Upper lobe of right lung (tissue), 1 donor: ENCODE measurements around the gene ADGRG6. TPM values are rescaled to one million over a fixed set of nuclear protein-coding genes. Genes with fewer than 3 reads are reported as not detected.

Experiments used
- ATAC-seq: fragments of 200-7000 bp; cut with Tn5 transposase; one replicate; pipeline ENCODE4 v1.9.1; 2020; ENCODE audit warnings: mild to moderate bottlenecking, moderate library complexity
- DNase-seq: peaks from one replicate; pipeline ENCODE4 v3.0.0-alpha.2; 2020
- H3K27ac ChIP-seq: fragments of 200-600 bp; one replicate; pipeline ENCODE4 v1.8.0; 2022
- H3K27me3 ChIP-seq: fragments of 200-600 bp; one replicate; pipeline ENCODE4 v1.8.0; 2022; ENCODE audit warnings: mild to moderate bottlenecking
- H3K36me3 ChIP-seq: fragments of 200-600 bp; one replicate; pipeline ENCODE4 v1.8.0; 2022
- H3K4me1 ChIP-seq: fragments of 200-600 bp; one replicate; pipeline ENCODE4 v1.8.0; 2022
- H3K4me3 ChIP-seq: fragments of 200-600 bp; one replicate; pipeline ENCODE4 v1.8.0; 2022; ENCODE audit warnings: mild to moderate bottlenecking
- H3K9me3 ChIP-seq: fragments of 200-600 bp; one replicate; pipeline ENCODE4 v1.8.0; 2022
- CTCF ChIP-seq: fragments of 200-600 bp; IDR thresholded peaks from one replicate; pipeline ENCODE4 v1.8.0; 2022; ENCODE audit warnings: antibody characterized with exemption
- intact Hi-C: fragments of 100-400 bp; cut with DNase I; formaldehyde crosslinking; loops from one replicate; pipeline ENCODE4 v1.11.0; 2022
- total RNA-seq: library from RNA; stranded (reverse); fragmentation: NEBNext Ultra II Directional; extraction: Animal tissue kit (Norgen Biotek cat#: 25700); gene quantifications from one replicate; pipeline ENCODE4 v1.2.1, GENCODE V29; 2021
- donor health status: DM: no; HTN: yes; CAD: no; lungs with severe emphysema.

ADGRG6 gene
- total RNA-seq, 1 donor from 2014 or later: 47.6 TPM

- Histone ChIP-seq H3K27me3 (no peaks in the 10 kb centered on the region), H3K27ac (no peak overlapping the region), H3K9me3 (no peaks in the 10 kb centered on the region), H3K4me1 (no peaks in the 10 kb centered on the region), H3K36me3 (no peaks in the 10 kb centered on the region), H3K4me3 (no peak overlapping the region)
- no peak for DNase-seq
- TF ChIP-seq CTCF: no peak
- ATAC-seq: no peak
- intact Hi-C loops: no loop called here
Observed at GRCh38 chr6:142292166-142292924, 9.5 kb upstream of the ADGRG6 start.

GRCh38 chr6:142293121-142293520 lies 8.7 kb upstream of the ADGRG6 start:
- intact Hi-C loops: no loop called here
- Histone ChIP-seq H3K27me3 (no peaks in the 10 kb centered on the region), H3K4me3 (no peak overlapping the region), H3K4me1 (no peaks in the 10 kb centered on the region), H3K9me3 (no peaks in the 10 kb centered on the region), H3K27ac (no peak overlapping the region), H3K36me3 (no peaks in the 10 kb centered on the region)
- DNase-seq (no peak), ATAC-seq (no peak)
- no peak for TF ChIP-seq CTCF

GRCh38 chr6:142294679-142295078 lies 7.1 kb upstream of the ADGRG6 start:
- DNase-seq (no peak), ATAC-seq (peak; percentile 85)
- TF ChIP-seq CTCF: no peak
- H3K27ac ChIP-seq: no peak overlapping the region
- no peaks in the 10 kb centered on the region for H3K4me1 ChIP-seq
- H3K36me3 ChIP-seq: no peaks in the 10 kb centered on the region
- H3K27me3 ChIP-seq: no peaks in the 10 kb centered on the region
- no peaks in the 10 kb centered on the region for H3K9me3 ChIP-seq
- intact Hi-C loops: no loop called here
- H3K4me3 ChIP-seq: no peak overlapping the region

- Histone ChIP-seq H3K27ac (no peak overlapping the region), H3K27me3 (no peaks in the 10 kb centered on the region), H3K4me3 (no peak overlapping the region), H3K36me3 (no peaks in the 10 kb centered on the region), H3K4me1 (no peaks in the 10 kb centered on the region), H3K9me3 (no peaks in the 10 kb centered on the region)
- intact Hi-C loops: no loop called here
- DNase-seq (no peak), ATAC-seq (no peak)
- no peak for TF ChIP-seq CTCF
Observed at GRCh38 chr6:142296975-142297604, 4.7 kb upstream of the ADGRG6 start.

- ATAC-seq: no peak
- H3K27ac ChIP-seq: no peak overlapping the region
- intact Hi-C loops: no loop called here
- H3K4me3 ChIP-seq: no peak overlapping the region
- TF ChIP-seq CTCF: no peak
- no peaks in the 10 kb centered on the region for H3K36me3 ChIP-seq
- no peak for DNase-seq
- H3K4me1 ChIP-seq: no peaks in the 10 kb centered on the region
- H3K27me3 ChIP-seq: no peaks in the 10 kb centered on the region
- no peaks in the 10 kb centered on the region for H3K9me3 ChIP-seq
Observed at GRCh38 chr6:142297605-142297995, 4.2 kb upstream of the ADGRG6 start.
